HepG2 (cell line): ENCODE data around the gene FOSB.

Source experiments
- ARID2 ChIP-seq: sonication (generic); formaldehyde crosslinking; IDR thresholded peaks from 2 replicates; pipeline ENCODE4 v1.8.1; 2022; ENCODE audit warnings: mild to moderate bottlenecking, missing genetic modification reagents, borderline replicate concordance
- ATF7-NPFF ChIP-seq: sonication (generic); formaldehyde crosslinking; IDR thresholded peaks from 2 replicates; pipeline ENCODE4 v1.8.1; 2023; ENCODE audit warnings: mild to moderate bottlenecking, low read depth, missing genetic modification reagents, moderate library complexity
- BCLAF1 ChIP-seq: fragments of 450-650 bp; IDR thresholded peaks from 2 replicates; pipeline ENCODE4 v1.6.1; 2017; ENCODE audit warnings: mild to moderate bottlenecking
- CTCF ChIP-seq: sonication (generic); formaldehyde crosslinking; IDR thresholded peaks from 2 replicates; pipeline ENCODE4 v1.5.0; 2020; ENCODE audit warnings: mild to moderate bottlenecking, missing genetic modification reagents, moderate library complexity
- KAT7 ChIP-seq: IDR thresholded peaks from 2 replicates; pipeline ENCODE4 v1.6.1; 2018; ENCODE audit warnings: borderline replicate concordance, missing compliant biosample characterization
- NFE2L2 ChIP-seq: fragments of 150-350 bp; IDR thresholded peaks from 2 replicates; pipeline ENCODE4 v1.6.1; 2014; ENCODE audit warnings: low read length
- POLR2AphosphoS5 ChIP-seq: IDR thresholded peaks from 2 replicates; pipeline ENCODE4 v1.6.1; 2012; ENCODE audit warnings: low read depth, low read length
- RAD21 ChIP-seq: fragments of 450-650 bp; formaldehyde crosslinking; IDR thresholded peaks from 2 replicates; pipeline ENCODE4 v1.5.0; 2020; ENCODE audit warnings: mild to moderate bottlenecking
- SMC3 ChIP-seq: IDR thresholded peaks from 2 replicates; pipeline ENCODE4 v1.6.1; 2011; ENCODE audit warnings: low read length, improper control_type of control experiment
- ZNF607 ChIP-seq: sonication (generic); formaldehyde crosslinking; IDR thresholded peaks from 2 replicates; pipeline ENCODE4 v1.5.1; 2020; ENCODE audit warnings: missing genetic modification reagents, mild to moderate bottlenecking, borderline replicate concordance
- TF ChIP-seq, protein P1 (sequence below): sonication (generic); formaldehyde crosslinking; IDR thresholded peaks from 2 replicates; pipeline ENCODE4 v1.8.0; 2022; ENCODE audit warnings: mild to moderate bottlenecking, missing genetic modification reagents
- TF ChIP-seq, protein P2 (sequence below): sonication (generic); formaldehyde crosslinking; IDR thresholded peaks from 2 replicates; pipeline ENCODE4 v1.9.0; 2021; ENCODE audit warnings: missing genetic modification reagents, borderline replicate concordance

- TF ChIP-seq, protein P1, sequence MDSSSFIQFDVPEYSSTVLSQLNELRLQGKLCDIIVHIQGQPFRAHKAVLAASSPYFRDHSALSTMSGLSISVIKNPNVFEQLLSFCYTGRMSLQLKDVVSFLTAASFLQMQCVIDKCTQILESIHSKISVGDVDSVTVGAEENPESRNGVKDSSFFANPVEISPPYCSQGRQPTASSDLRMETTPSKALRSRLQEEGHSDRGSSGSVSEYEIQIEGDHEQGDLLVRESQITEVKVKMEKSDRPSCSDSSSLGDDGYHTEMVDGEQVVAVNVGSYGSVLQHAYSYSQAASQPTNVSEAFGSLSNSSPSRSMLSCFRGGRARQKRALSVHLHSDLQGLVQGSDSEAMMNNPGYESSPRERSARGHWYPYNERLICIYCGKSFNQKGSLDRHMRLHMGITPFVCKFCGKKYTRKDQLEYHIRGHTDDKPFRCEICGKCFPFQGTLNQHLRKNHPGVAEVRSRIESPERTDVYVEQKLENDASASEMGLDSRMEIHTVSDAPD = no peak
- TF ChIP-seq CTCF (CRISPR knock-in tag) (no peak), ZNF607 (CRISPR knock-in tag) (no peak), BCLAF1 (no peak), ARID2 (CRISPR knock-in tag) (no peak), RAD21 (no peak), POLR2AphosphoS5 (no peak), KAT7 (CRISPR knock-in tag) (no peak), NFE2L2 (no peak), SMC3 (no peak), ATF7-NPFF (CRISPR knock-in tag) (no peak)
- TF ChIP-seq, protein P2, sequence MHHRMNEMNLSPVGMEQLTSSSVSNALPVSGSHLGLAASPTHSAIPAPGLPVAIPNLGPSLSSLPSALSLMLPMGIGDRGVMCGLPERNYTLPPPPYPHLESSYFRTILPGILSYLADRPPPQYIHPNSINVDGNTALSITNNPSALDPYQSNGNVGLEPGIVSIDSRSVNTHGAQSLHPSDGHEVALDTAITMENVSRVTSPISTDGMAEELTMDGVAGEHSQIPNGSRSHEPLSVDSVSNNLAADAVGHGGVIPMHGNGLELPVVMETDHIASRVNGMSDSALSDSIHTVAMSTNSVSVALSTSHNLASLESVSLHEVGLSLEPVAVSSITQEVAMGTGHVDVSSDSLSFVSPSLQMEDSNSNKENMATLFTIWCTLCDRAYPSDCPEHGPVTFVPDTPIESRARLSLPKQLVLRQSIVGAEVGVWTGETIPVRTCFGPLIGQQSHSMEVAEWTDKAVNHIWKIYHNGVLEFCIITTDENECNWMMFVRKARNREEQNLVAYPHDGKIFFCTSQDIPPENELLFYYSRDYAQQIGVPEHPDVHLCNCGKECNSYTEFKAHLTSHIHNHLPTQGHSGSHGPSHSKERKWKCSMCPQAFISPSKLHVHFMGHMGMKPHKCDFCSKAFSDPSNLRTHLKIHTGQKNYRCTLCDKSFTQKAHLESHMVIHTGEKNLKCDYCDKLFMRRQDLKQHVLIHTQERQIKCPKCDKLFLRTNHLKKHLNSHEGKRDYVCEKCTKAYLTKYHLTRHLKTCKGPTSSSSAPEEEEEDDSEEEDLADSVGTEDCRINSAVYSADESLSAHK (CRISPR knock-in tag) = no peak
Measured at GRCh38 chr19:45457776-45458175, 10.0 kb upstream of the FOSB start.
